GM19455 (cell line): ENCODE data around the gene PRDX3.

Source experiments
- ATAC-seq: cut with Tn5 transposase; IDR thresholded peaks from one replicate; pipeline ENCODE4 v1.9.1; 2021; ENCODE audit not compliant: unreplicated experiment

The PRDX3 gene

DNA sequence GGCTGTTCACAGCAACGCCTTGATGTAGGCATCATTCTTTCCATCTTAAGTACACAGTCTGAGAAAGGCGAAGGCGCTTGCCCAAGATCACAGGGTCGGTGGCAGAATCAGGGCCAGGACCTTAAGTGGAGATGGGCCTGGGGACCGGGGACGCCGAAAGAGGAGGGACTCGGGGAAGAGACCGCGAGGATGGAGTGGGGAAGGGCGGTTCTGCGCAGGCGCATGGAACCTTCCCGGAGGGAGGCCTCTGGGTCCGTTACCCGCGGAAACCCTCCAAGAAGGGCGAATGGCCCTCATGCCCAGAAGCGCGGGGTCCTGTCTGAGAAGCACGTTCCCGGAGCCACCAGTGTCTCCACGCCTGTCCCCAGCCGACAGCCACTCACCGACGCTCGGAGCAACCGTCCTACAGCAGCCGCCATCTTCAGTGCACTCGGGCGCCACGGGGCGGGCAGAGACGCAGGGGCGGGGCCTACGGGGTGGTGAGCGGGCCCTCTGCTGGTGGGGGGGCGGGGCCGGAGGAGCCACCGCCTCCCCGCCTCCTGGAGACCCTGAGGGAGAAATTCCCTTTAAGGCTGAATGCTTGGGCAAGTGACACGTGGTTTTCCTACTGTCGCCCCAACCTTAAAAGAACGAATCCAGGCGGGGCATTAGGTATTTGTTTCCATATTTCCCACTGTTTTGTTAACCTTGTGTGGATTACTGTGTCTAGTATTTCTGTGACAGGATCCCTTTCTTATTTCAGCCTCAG is at the start of gene PRDX3:
TSS of gene PRDX3 (minus strand) at position 441 of the 748 bp plus-strand sequence. CDS start at position 419, 22 bp downstream.
- ATAC-seq = peak; percentile 94

GRCh38 chr10:119227825-119228224 is 49.2 kb upstream of the PRDX3 start:
- ATAC-seq = no peak

DNA sequence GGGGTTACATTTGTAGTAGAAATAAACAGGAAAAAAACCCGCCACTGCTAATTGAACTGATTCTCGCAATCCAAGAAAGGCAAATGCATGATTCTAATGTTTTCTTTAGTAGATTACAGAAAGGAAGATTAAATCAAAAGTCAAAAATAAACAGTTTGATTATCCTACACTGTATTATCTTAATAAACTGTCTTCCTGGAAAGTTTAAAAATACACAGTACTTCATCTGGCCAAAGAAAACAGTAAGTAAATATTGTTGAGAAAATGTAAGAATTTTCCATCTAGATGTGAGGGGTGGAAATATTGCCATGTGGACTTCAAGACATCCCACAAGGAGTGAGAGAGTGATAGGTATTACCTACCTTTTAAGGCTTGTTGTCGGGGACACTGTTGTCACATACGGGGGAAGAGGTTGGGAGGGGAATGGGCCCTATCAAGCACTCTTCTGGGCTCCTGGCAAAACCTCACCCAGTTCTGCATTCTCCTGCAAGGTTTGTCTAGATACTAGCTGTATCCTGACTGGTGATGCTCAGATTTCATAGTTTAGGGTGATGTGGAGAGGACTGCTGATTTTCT is 46.6 kb upstream of the PRDX3 start:
- no peak for ATAC-seq

GRCh38 chr10:119222966-119223386 is 44.4 kb upstream of the PRDX3 start:
- ATAC-seq = no peak

DNA sequence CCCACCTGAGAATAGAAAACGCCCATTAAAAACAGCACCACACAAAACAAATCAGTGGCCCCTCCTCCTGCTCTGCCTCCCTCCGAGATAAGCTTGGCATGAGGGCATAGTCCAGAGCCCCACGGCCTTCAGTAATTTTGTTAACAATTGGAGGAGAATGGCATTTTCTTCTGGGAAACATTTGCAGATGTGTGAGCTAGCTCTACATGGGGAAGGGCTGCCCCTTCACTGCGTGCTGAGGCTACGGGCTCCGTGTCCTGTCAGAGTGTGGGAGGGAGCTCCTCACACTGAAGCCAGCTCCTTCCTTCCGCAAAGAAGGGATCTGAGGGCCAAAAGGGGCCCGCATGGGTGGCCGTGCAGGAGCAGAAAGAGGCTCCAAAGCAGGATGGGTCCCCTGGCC is 43.9 kb upstream of the PRDX3 start:
- no peak for ATAC-seq

DNA sequence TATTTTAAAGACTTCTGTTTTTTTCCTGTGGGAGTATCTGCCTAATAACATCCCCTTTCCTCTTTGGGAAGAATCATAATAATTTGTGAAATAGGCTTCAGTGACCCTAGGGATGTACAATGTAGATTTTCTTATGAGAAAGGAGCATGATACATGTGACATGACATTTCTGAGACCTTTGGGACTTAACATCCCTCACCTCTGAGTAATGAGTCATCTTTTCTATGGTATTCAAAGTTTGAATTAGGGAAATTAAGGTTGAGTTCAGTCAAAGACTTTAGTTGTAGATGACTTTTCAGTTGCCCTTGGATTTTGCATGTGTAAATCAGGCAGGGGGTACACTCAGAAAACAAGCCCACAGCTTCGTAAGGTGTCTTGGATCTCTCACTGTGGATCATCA is 43.1 kb upstream of the PRDX3 start:
- no peak for ATAC-seq

DNA sequence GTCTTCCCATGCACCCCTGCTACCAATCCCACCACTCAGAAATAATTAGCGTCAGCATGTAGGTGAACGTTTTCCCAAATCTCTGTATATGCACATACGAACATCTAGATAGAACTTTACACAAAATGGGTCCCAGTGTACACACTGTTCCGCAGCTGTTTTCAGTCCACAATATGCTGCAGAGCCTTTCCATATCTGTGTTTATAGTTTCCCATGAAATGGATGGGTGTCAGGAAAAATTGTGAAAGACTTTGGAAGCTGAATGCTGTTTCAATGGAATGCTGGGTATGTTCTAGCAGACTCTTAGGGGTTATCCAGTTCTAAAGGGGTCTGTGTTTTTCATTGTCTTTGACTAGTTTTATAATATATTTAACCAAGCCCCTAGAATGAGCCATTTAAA is 42.6 kb upstream of the PRDX3 start:
- no peak for ATAC-seq

- ATAC-seq = no peak
These were observed 41.3 kb upstream of the PRDX3 start for GRCh38 chr10:119219871-119220270.

- no peak for ATAC-seq
These were observed 39.4 kb upstream of the PRDX3 start for GRCh38 chr10:119217991-119218490.

DNA sequence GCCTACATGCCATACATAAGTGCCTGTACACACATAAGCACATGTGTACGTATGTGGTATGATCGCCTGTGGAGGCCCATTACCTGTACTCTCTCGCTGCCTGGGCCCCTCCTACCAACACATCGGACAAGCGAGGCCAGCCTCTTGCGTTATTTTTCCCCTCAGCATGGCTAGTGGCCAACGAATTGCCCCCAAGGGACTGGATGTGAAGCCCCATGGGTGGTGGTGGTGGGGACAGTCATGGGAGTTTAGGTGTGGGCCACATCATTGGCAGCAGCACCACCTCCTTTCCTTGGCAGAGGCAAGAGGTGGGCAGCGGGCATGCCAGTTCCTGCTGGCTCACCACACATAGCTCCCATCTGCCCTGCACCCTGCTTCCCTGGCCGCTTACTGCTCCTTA is 38.8 kb upstream of the PRDX3 start:
- no peak for ATAC-seq

- no peak for ATAC-seq
These were observed 37.5 kb upstream of the PRDX3 start for GRCh38 chr10:119216127-119216526.

GRCh38 chr10:119215371-119215770 is 36.8 kb upstream of the PRDX3 start:
- no peak for ATAC-seq

DNA sequence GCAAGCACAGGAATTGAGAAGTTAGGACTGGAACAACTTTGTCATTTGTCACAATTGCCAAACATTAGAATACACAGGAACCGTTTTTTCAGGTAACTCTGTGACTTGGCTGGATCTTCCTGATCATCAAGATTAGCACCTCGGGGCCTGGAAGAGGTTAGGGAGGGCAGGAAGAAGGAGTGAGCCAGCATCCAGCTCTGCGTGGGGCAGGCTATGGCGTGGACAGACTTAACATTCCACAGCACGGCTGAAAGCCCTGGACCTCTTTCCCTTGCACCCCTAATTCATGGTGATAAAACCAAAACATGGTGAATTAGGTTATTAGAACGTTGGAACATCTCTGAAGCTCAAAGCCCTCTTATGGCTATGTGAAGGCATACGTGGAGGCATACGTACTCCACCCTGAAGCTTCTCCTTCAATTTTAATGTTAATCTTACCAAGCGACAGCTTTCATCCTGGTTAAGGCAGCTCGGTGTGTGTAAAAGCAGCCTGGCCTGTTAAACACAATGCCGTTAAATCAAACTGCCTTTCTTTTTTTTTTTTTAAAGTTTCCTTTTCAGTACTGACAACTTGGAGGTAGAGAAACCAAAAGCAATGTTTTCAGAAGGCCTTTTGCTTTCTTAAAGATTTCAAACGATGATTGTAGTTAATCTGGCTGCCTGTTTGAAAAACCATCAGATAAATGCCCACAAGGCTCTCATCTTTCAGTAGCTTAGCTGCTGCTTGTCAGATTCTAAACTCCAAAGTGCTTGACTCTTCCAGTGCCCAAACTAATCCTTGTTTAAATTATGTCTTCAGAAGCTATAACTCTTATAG is 33.2 kb upstream of the PRDX3 start:
- no peak for ATAC-seq

DNA sequence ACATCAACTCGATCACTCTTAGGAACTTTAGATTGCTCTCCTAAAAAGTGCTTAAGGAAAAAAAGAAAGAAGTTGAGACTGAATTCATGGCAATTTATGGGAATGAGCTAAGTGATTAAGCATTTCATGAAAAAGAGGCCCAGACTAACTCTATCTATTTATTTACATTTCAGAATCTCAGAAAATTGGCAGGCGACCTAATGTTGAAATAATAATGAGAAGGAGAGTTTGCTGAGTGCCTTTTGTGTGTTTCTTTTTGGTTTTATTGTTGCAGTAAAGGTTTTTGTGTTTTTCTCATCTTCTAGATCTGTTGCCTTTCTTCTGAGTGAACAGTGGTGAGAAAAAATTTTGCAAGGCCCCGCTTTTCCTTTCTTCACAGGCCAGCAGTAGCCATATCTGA is 32.6 kb upstream of the PRDX3 start:
- ATAC-seq = no peak

- ATAC-seq = no peak
These were observed 32.0 kb upstream of the PRDX3 start for GRCh38 chr10:119210633-119211032.

DNA sequence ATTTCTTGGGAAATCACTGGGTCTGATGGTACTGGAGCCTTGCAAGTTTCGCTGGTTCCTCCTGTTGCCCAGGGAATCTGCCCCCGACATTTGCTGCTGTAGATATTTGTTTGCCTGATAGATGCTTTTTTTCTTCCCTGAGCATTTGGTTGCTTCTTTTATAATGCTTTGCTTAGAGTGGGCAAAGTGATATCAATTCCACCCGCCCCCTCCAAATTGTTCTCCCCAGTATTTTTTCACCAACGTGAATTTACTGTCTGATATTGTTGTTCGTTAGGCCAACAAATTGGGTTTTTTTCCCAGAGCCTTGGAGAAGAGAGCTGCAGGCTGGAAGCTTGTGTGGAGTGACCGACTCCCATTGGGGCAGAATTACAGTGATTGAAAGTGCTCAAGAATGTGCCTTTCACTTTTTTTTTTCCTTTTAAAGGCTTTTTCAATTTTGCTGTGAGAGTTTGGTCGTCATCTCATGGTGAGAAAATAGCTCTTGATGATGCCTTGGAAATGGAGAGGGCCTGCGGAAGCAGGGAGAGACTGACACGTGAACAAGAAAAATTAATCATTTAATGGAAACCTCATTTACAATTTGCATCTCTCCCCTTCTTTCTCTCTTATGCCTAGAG is 31.2 kb upstream of the PRDX3 start:
- ATAC-seq = no peak

DNA sequence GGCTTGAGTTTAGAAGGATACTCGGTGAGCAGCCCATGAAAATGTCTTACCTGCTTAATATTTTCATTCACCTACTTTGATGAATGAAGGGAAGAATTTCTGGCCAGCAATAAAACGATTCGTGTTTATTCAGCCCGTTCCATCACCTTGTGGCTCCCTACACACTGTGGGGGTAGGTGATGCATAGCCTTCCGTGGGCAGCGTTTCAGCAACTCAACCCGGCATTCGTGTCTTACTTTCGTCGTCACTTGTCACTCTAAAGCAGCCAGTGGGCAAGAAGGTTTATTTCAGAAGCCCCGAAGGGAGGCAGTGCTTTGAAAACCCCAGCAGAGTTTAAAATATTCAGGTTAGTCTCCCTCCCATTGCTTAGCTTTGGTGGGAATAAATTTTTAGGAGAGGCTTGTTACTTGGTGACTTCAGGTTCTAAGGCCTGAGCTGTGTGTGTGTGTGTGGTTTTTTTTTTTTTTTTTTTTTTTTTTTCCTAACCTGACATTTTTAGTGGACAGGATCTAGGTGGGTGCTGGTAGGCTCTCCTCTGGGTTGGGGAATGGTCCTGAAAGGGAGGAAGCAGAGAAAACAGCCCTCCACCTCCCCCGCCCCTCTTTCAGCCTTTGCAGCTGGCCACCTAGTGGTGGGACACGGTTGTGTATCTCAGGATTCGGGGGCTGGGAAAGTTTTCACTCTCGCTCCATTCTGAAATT is 30.6 kb upstream of the PRDX3 start:
- ATAC-seq = no peak

GRCh38 chr10:119208553-119208940 is 29.9 kb upstream of the PRDX3 start:
- no peak for ATAC-seq

DNA sequence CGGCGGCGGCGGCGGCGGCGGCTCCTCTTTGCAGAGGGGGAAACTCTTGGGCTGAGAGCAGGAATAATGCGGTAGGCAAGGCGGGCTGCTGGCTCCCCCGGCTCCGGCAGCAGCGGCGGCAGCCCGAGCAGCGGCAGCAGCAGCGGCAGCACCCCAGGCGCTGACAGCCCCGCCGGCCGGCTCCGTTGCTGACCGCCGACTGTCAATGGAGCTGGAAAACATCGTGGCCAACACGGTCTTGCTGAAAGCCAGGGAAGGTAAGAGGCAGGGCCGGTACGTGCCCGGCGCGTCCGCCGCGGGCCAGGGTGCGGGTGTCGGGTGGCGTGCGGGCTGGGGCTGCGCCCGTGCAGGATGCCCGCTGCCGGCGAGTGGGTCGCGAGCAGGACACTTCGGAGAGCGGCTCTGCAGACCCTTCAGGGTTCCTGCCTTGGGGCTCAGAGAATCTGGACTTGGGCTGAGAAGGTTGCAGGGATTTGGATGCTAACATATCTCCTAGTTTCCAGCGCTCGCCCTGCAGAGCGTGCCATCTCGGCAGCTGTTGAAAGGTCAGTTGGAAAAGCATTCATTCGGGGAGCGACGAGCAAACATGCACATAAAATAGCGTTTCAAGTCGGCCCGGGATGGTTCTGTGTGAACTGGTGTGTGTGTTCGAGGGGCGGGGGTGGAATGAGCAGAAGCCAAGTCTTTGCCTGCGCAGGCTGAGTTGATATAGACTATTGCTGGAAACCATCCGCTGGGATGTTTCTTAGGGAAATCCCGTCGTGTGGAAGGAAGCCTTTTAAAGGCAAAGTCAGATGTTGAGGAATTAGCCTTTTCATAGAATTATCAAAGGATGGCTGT is 29.3 kb upstream of the PRDX3 start:
- peak; percentile 2 for ATAC-seq

DNA sequence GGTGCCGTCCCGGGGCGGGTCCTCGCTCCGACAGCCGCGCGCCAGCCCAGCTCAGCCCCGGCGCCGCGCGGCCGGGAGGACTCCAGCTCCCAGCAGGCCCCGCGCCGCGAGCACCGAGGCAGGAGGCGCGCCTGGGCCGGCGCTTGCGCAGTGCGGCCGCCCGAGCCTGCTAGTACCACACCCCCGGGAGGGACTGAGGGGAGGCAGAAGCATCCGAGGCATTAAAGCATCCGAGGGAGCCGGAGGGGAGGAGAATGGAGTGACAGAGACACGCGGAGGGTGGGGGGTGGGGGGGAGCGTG is 28.7 kb upstream of the PRDX3 start, which contains the start of gene GRK5:
TSS of gene GRK5 (plus strand) at position 206 of the 301 bp plus-strand sequence. CDS start 347 bp downstream, outside the sequence.
- ATAC-seq = peak; percentile 77
